Right lobe of liver (tissue), 6 donors: ENCODE data around the gene KRTDAP. TPM values are rescaled to one million over a fixed set of nuclear protein-coding genes. Genes with fewer than 3 reads are reported as not detected.

Experiments used
- ATAC-seq, 4 donors: fragments of 200-7000 bp; cut with Tn5 transposase; one replicate each; pipeline ENCODE4 v1.9.1; 2020; ENCODE audit warnings: mild to moderate bottlenecking in 4 of 4, moderate library complexity in 4 of 4
- DNase-seq, 3 donors: peaks; one replicate each; pipeline ENCODE4 v3.0.0-alpha.2; 2020
- H3K27ac ChIP-seq, 3 donors: fragments of 200-600 bp; one replicate each; pipeline ENCODE4 v1.8.0; 2022
- H3K27me3 ChIP-seq, 2 donors: fragments of 200-600 bp; one replicate each; pipeline ENCODE4 v1.8.0; 2022
- H3K36me3 ChIP-seq, 4 donors: fragments of 200-600 bp; sonication (generic) in 1 of 4; one replicate each; pipeline versions ENCODE4 v1.5.1 to v1.8.0; 2017 to 2022; ENCODE audit warnings: control low read depth in 1 of 4
- H3K4me1 ChIP-seq, 4 donors: fragments of 200-600 bp; sonication (generic) in 1 of 4; one replicate each; pipeline versions ENCODE4 v1.5.1 to v1.8.0; 2017 to 2022; ENCODE audit warnings: control low read depth in 1 of 4
- H3K4me3 ChIP-seq, 3 donors: fragments of 200-600 bp; one replicate each; pipeline ENCODE4 v1.8.0; 2022
- H3K9me3 ChIP-seq, 4 donors: fragments of 200-600 bp; sonication (generic) in 1 of 4; one replicate each; pipeline versions ENCODE4 v1.5.1 to v1.8.0; 2017 to 2022; ENCODE audit warnings: control low read depth in 1 of 4
- CTCF ChIP-seq, 4 donors: fragments of 200-600 bp in 3 of 4; fragments of 450-650 bp in 1 of 4; IDR thresholded peaks; one replicate each; pipeline versions ENCODE4 v1.5.1 to v1.8.0; 2016 to 2022; ENCODE audit warnings: antibody characterized with exemption in 4 of 4, mild to moderate bottlenecking in 2 of 4
- POLR2A ChIP-seq: fragments of 450-650 bp; IDR thresholded peaks from one replicate; pipeline ENCODE4 v1.6.1; 2017; ENCODE audit warnings: antibody characterized with exemption, mild to moderate bottlenecking
- WGBS: methylation state at CpG from one replicate; pipeline ENCODE4 v1.1.6; 2018; ENCODE audit warnings: low coverage, low lambda C conversion rate; ENCODE audit not compliant: insufficient coverage; ENCODE audit errors: missing lambda C conversion rate; 5-methylcytosine and 5-hydroxymethylcytosine counted together
- intact Hi-C, 2 donors: fragments of 100-400 bp; cut with DNase I; formaldehyde crosslinking; loops; one replicate each; pipeline versions ENCODE4 v1.11.2 to v1.14.1; 2022
- total RNA-seq, 6 experiments: library from RNA; depleted of rRNA in 2 of 6; stranded (reverse); fragments of >200 nt in 2 of 6; fragmentation: NEBNext Ultra II Directional in 3 of 6; extraction: Animal tissue kit (Norgen Biotek cat#: 25700) in 3 of 6; gene quantifications; one replicate each; pipeline versions ENCODE4 v1.1.0 to v1.2.4, GENCODE V29; 2016 to 2023
- donor health status: DM: no; HTN: yes; CAD: no.
- donor health status: DM: no; HTN: no; CAD: no.
- donor health status: DM: no; HTN: no; CAD: no.
- donor health status: DM: no; HTN: yes; CAD: no.
- donor health status: DM: no; HTN: yes; CAD: no.

The KRTDAP gene
- total RNA-seq, 6 experiments from 2014 or later, result not detected

GRCh38 chr19:35533822-35534392 lies 43.6 kb upstream of the KRTDAP start:
- no peak overlapping the region for H3K4me3 ChIP-seq
- intact Hi-C loops, result no loop called here
- ATAC-seq, result peak; percentile 56 to 83 (median 74)
- H3K9me3 ChIP-seq, result no peaks in the 10 kb centered on the region
- no peaks in the 10 kb centered on the region for H3K36me3 ChIP-seq
- no peak for TF ChIP-seq CTCF (IDR thresholded peaks at IDR 0.05)
- TF ChIP-seq POLR2A, result no peak
- H3K4me1 ChIP-seq, result no peaks in the 10 kb centered on the region
- DNase-seq, result no peak
- 3% methylated on average over 17 of the region's 30 CpGs for WGBS
- no peaks in the 10 kb centered on the region for H3K27me3 ChIP-seq
- H3K27ac ChIP-seq, result no peak overlapping the region

GRCh38 chr19:35533201-35533821 lies 43.0 kb upstream of the KRTDAP start, which contains the start of gene GAPDHS:
GAPDHS (plus strand) TSS chr19:35533456; CDS start chr19:35533528, 72 bp downstream.
- intact Hi-C loops, result no loop called here
- no peak for ATAC-seq
- Histone ChIP-seq H3K4me3 (no peak within 1 kb of the TSS), H3K27me3 (no peaks in the 10 kb centered on the region), H3K36me3 (no peaks in the 10 kb centered on the region), H3K9me3 (no peaks in the 10 kb centered on the region), H3K4me1 (no peaks in the 10 kb centered on the region), H3K27ac (no peak within 1 kb of the TSS)
- TF ChIP-seq POLR2A (no peak), CTCF (IDR thresholded peaks at IDR 0.05) (no peak)
- WGBS, result 42% methylated on average over 11 of the region's 39 CpGs
- no peak for DNase-seq

- no peak for DNase-seq
- Histone ChIP-seq H3K27me3 (no peaks in the 10 kb centered on the region), H3K9me3 (no peaks in the 10 kb centered on the region), H3K4me3 (no peak overlapping the region), H3K4me1 (no peaks in the 10 kb centered on the region), H3K27ac (no peak overlapping the region), H3K36me3 (no peaks in the 10 kb centered on the region)
- no peak for ATAC-seq
- intact Hi-C loops, result no loop called here
- TF ChIP-seq POLR2A (no peak), CTCF (IDR thresholded peaks at IDR 0.05) (no peak)
- WGBS, result 31% methylated on average over 6 of the region's 6 CpGs
Measured at GRCh38 chr19:35531291-35531690, 41.0 kb upstream of the KRTDAP start.

- Histone ChIP-seq H3K4me1 (no peaks in the 10 kb centered on the region), H3K36me3 (no peaks in the 10 kb centered on the region), H3K27ac (no peak overlapping the region), H3K27me3 (no peaks in the 10 kb centered on the region), H3K9me3 (no peaks in the 10 kb centered on the region), H3K4me3 (no peak overlapping the region)
- 53% methylated on average over 10 of the region's 19 CpGs for WGBS
- intact Hi-C loops, result no loop called here
- DNase-seq (no peak), ATAC-seq (no peak)
- TF ChIP-seq POLR2A (no peak), CTCF (IDR thresholded peaks at IDR 0.05) (no peak)
Measured at GRCh38 chr19:35529241-35530218, 39.3 kb upstream of the KRTDAP start.
